ENCODE results near the gene NEURL1. TPM values are rescaled to one million over a fixed set of nuclear protein-coding genes. Genes with fewer than 3 reads are reported as not detected.

Gene NEURL1
- total RNA-seq, 2 donors from 2014 or later: 0.37 to 0.38 TPM

DNA sequence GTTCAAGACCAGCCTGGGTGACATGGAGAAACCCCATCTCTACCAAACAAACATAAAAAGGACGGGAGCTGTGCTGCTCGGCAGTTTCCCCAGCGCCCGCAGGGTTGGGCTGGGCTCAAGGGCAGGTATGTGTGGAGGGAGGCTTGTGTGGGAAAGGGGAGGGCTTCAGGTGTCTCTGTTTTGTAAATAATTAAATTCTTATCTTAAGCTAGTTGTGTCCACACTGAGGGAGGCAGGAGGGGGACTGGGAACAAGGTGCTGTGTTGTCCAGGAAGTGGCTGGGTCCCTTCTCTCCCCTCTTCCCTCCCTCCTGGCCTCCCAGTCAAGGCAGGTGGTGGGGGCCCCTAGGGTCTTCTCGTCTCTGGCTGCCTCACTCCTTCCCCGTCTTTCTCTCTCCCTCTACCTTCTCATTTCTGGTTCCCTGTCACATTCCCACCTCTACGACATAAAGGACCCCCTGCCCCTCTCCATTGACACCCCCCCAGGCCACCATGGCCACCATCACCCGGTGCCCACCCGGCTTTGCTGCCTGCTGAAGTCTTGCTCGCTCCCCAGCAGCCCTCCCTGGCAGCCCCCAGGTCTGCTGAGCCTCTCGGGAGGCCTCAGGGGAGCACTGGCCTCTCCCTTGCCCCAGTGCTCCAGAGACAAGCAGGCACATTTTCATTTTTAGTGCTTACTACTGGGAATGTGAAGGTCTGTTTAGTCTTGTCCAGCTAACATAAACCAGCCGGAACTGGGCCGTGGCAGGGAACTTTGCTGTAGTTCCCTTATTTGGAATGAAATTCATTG, 19.3 kb downstream of the NEURL1 start:
- Mint-ChIP-seq H3K27ac (peak overlapping the region; percentile 36), H3K4me3 (no peak overlapping the region), H3K27me3 (ENCODE audit: insufficient read depth) (no peaks in the 10 kb centered on the region), H3K4me1 (peaks cover 19% of the 10 kb centered on the region), H3K9me3 (no peaks in the 10 kb centered on the region), H3K36me3 (ENCODE audit: low read depth) (no peaks in the 10 kb centered on the region)
- H3K9me3 ChIP-seq (ENCODE audit: control insufficient read depth, low read length): no peaks in the 10 kb centered on the region
- no peak overlapping the region for H3K4me3 ChIP-seq (ENCODE audit: low read length)
- H3K36me3 ChIP-seq (ENCODE audit: control insufficient read depth, insufficient read depth, low read length): no peaks in the 10 kb centered on the region
- WGBS, 2 experiments (ENCODE audit: insufficient coverage in 1 of 2, insufficient read length in 1 of 2): 80 to 92% methylated on average over 4 to 13 of the region's 13 CpGs
- TF ChIP-seq, protein P1, sequence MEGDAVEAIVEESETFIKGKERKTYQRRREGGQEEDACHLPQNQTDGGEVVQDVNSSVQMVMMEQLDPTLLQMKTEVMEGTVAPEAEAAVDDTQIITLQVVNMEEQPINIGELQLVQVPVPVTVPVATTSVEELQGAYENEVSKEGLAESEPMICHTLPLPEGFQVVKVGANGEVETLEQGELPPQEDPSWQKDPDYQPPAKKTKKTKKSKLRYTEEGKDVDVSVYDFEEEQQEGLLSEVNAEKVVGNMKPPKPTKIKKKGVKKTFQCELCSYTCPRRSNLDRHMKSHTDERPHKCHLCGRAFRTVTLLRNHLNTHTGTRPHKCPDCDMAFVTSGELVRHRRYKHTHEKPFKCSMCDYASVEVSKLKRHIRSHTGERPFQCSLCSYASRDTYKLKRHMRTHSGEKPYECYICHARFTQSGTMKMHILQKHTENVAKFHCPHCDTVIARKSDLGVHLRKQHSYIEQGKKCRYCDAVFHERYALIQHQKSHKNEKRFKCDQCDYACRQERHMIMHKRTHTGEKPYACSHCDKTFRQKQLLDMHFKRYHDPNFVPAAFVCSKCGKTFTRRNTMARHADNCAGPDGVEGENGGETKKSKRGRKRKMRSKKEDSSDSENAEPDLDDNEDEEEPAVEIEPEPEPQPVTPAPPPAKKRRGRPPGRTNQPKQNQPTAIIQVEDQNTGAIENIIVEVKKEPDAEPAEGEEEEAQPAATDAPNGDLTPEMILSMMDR (conservative IDR thresholded peaks at IDR 0.05): peak; percentile 26
- no peak overlapping the region for H3K9ac ChIP-seq (ENCODE audit: extremely low read depth, low read length, poor library complexity, severe bottlenecking)
- H3K27me3 ChIP-seq (ENCODE audit: control insufficient read depth, insufficient read depth, low read length, poor library complexity, severe bottlenecking): no peaks in the 10 kb centered on the region
- peak; percentile 72 for DNase-seq
- H3K4me1 ChIP-seq (ENCODE audit: control insufficient read depth, insufficient read depth, low read length): peaks cover 7% of the 10 kb centered on the region
- no peak overlapping the region for H3K27ac ChIP-seq (ENCODE audit: low read depth, low read length)

DNA sequence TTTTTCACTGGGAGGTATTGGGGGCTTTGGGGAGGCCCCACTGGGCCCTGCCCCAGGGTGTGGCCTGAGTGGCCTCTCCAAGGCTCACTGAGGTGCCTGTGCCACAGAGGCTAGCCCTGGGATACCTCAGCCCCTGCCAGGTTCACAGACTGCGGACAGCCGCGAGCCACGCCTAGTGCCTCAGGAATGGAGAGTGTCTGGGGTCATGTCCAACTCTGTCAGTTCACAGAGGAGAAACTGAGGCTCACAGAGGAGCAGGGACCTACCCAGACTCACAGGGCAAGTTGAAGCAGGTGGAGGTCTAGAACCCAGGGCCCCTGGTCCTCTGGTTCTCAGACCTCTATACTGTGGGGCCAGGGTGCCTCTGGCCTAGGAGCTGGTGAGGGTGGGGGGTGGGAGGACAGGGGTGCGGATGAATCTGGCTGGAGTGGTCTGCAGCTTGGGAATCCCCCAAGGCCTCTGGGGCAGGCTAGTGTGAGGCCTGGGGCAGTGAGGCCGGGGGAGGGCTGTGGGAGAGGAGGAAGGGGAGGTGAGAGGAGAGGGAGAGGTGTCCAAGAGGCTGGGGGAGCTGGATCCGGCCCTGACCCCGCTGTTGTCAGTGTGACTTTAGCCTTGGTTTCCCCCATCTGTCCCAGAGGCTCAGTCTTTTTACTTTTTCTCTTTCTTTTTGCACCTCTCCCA, 20.0 kb downstream of the NEURL1 start:
- Histone ChIP-seq H3K9ac (ENCODE audit: extremely low read depth, low read length, poor library complexity, severe bottlenecking) (no peak overlapping the region), H3K27ac (ENCODE audit: low read depth, low read length) (no peak overlapping the region), H3K4me3 (ENCODE audit: low read length) (no peak overlapping the region), H3K27me3 (ENCODE audit: control insufficient read depth, insufficient read depth, low read length, poor library complexity, severe bottlenecking) (no peaks in the 10 kb centered on the region), H3K9me3 (ENCODE audit: control insufficient read depth, low read length) (no peaks in the 10 kb centered on the region), H3K4me1 (ENCODE audit: control insufficient read depth, insufficient read depth, low read length) (peaks cover 7% of the 10 kb centered on the region), H3K36me3 (ENCODE audit: control insufficient read depth, insufficient read depth, low read length) (no peaks in the 10 kb centered on the region)
- 93 to 100% methylated on average over 4 to 8 of the region's 8 CpGs for WGBS, 2 experiments (ENCODE audit: insufficient coverage in 1 of 2, insufficient read length in 1 of 2)
- Mint-ChIP-seq H3K27me3 (ENCODE audit: insufficient read depth) (no peaks in the 10 kb centered on the region), H3K9me3 (peaks cover 3% of the 10 kb centered on the region), H3K36me3 (ENCODE audit: low read depth) (no peaks in the 10 kb centered on the region), H3K27ac (peak overlapping the region; percentile 36), H3K4me1 (peaks cover 19% of the 10 kb centered on the region), H3K4me3 (no peak overlapping the region)
- TF ChIP-seq, protein P1 (conservative IDR thresholded peaks at IDR 0.05): no peak
- no peak for DNase-seq

DNA sequence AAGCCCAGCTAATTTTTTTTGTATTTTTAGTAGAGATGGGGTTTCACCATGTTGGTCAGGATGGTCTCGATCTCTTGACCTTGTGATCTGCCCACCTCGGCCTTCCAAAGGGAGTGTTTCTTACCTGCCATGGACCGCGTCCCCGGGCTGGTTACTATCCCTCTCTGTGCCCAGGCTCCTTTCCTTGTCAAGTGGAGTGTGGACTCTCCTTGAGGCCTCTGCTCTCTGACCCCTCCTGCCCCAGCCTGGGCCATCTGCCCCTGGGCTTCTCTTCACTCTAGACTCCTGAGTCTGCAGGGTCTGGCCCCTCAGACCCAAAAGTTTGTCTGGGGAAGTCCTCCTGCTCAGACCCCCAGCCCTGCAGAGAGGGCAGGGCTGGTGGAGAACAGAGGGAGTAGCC, 20.7 kb downstream of the NEURL1 start:
- Histone ChIP-seq H3K9me3 (ENCODE audit: control insufficient read depth, low read length) (peaks cover 2% of the 10 kb centered on the region), H3K4me3 (ENCODE audit: low read length) (no peak overlapping the region), H3K4me1 (ENCODE audit: control insufficient read depth, insufficient read depth, low read length) (peaks cover 7% of the 10 kb centered on the region), H3K27ac (ENCODE audit: low read depth, low read length) (no peak overlapping the region), H3K9ac (ENCODE audit: extremely low read depth, low read length, poor library complexity, severe bottlenecking) (no peak overlapping the region), H3K27me3 (ENCODE audit: control insufficient read depth, insufficient read depth, low read length, poor library complexity, severe bottlenecking) (no peaks in the 10 kb centered on the region), H3K36me3 (ENCODE audit: control insufficient read depth, insufficient read depth, low read length) (no peaks in the 10 kb centered on the region)
- TF ChIP-seq, protein P1 (conservative IDR thresholded peaks at IDR 0.05): no peak
- Mint-ChIP-seq H3K4me1 (peaks cover 19% of the 10 kb centered on the region), H3K27ac (no peak overlapping the region), H3K9me3 (peaks cover 3% of the 10 kb centered on the region), H3K36me3 (ENCODE audit: low read depth) (no peaks in the 10 kb centered on the region), H3K4me3 (no peak overlapping the region), H3K27me3 (ENCODE audit: insufficient read depth) (no peaks in the 10 kb centered on the region)
- 96 to 97% methylated on average over 5 of the region's 5 CpGs for WGBS, 2 experiments (ENCODE audit: insufficient coverage in 1 of 2, insufficient read length in 1 of 2)
- no peak for DNase-seq

Data from endodermal cell (in vitro differentiated cells).